SK-N-SH treated with all-trans-retinoic acid at 6 μM for 48 hours (cell line): Measurements from ENCODE around the gene NAPSA.

ENCODE experiments used
- ATAC-seq: fragments of 200-7000 bp; cut with Tn5 transposase; 3 replicates; pipeline ENCODE4 v1.9.1; 2020; ENCODE audit warnings: mild to moderate bottlenecking, moderate library complexity
- ARNTL ChIP-seq: fragments of 450-650 bp; formaldehyde crosslinking; IDR thresholded peaks from 2 replicates; pipeline ENCODE4 v1.5.0; 2020; ENCODE audit warnings: low read depth, mild to moderate bottlenecking, moderate library complexity, borderline replicate concordance
- BACH2 ChIP-seq: fragments of 250-450 bp; sonication (Bioruptor Pico); IDR thresholded peaks from 2 replicates; pipeline ENCODE4 v1.9.0; 2021; ENCODE audit warnings: mild to moderate bottlenecking, borderline replicate concordance
- CSDC2 ChIP-seq: fragments of 250-450 bp; sonication (Bioruptor Pico); IDR thresholded peaks from 2 replicates; pipeline ENCODE4 v1.5.0; 2020; ENCODE audit warnings: mild to moderate bottlenecking, moderate library complexity
- ESRRG ChIP-seq: fragments of 250-450 bp; sonication (Bioruptor Pico); IDR thresholded peaks from 2 replicates; pipeline ENCODE4 v1.6.1; 2021; ENCODE audit warnings: mild to moderate bottlenecking
- GLIS3 ChIP-seq: fragments of 250-450 bp; sonication (Bioruptor Pico); IDR thresholded peaks from 2 replicates; pipeline ENCODE4 v1.5.0; 2020; ENCODE audit warnings: mild to moderate bottlenecking, moderate library complexity
- ISL1 ChIP-seq: fragments of 250-450 bp; sonication (Bioruptor Pico); IDR thresholded peaks from 2 replicates; pipeline ENCODE4 v2.1.2; 2022; ENCODE audit warnings: mild to moderate bottlenecking, moderate library complexity
- OSR1 ChIP-seq: fragments of 250-450 bp; sonication (Bioruptor Pico); IDR thresholded peaks from 2 replicates; pipeline ENCODE4 v1.8.0; 2022; ENCODE audit warnings: moderate library complexity, mild to moderate bottlenecking, inconsistent platforms
- PPARA ChIP-seq: fragments of 250-450 bp; sonication (Bioruptor Pico); IDR thresholded peaks from 2 replicates; pipeline ENCODE4 v1.5.0; 2020; ENCODE audit warnings: mild to moderate bottlenecking, borderline replicate concordance
- RARB ChIP-seq: fragments of 250-450 bp; sonication (Bioruptor Pico); IDR thresholded peaks from 2 replicates; pipeline ENCODE4 v1.8.0; 2021; ENCODE audit warnings: mild to moderate bottlenecking, moderate library complexity
- SNAI2 ChIP-seq: fragments of 250-450 bp; sonication (Bioruptor Pico); IDR thresholded peaks from 2 replicates; pipeline ENCODE4 v1.5.0; 2020; ENCODE audit warnings: mild to moderate bottlenecking, moderate library complexity
- TOX ChIP-seq: fragments of 250-450 bp; sonication (Bioruptor Pico); IDR thresholded peaks from 2 replicates; pipeline ENCODE4 v1.8.0; 2021; ENCODE audit warnings: mild to moderate bottlenecking, moderate library complexity, borderline replicate concordance
- ZFP3 ChIP-seq: fragments of 250-450 bp; sonication (Bioruptor Pico); IDR thresholded peaks from 2 replicates; pipeline ENCODE4 v1.5.0; 2020; ENCODE audit warnings: mild to moderate bottlenecking, moderate library complexity
- ZFP30 ChIP-seq: fragments of 450-650 bp; formaldehyde crosslinking; IDR thresholded peaks from 2 replicates; pipeline ENCODE4 v1.5.0; 2022; ENCODE audit warnings: mild to moderate bottlenecking, moderate library complexity
- ZNF565 ChIP-seq: fragments of 450-650 bp; formaldehyde crosslinking; conservative IDR thresholded peaks from 2 replicates; pipeline ENCODE4 v1.5.0; 2020; ENCODE audit warnings: low read depth, mild to moderate bottlenecking, moderate library complexity
- ZNF70 ChIP-seq: fragments of 450-650 bp; formaldehyde crosslinking; IDR thresholded peaks from 2 replicates; pipeline ENCODE4 v1.5.0; 2020; ENCODE audit warnings: mild to moderate bottlenecking, moderate library complexity
- ZNF8 ChIP-seq: fragments of 450-650 bp; formaldehyde crosslinking; IDR thresholded peaks from 2 replicates; pipeline ENCODE4 v1.5.0; 2020; ENCODE audit warnings: mild to moderate bottlenecking, moderate library complexity
- TF ChIP-seq, protein P1 (sequence below): fragments of 250-450 bp; sonication (Bioruptor Pico); IDR thresholded peaks from 2 replicates; pipeline ENCODE4 v1.8.0; 2020; ENCODE audit warnings: mild to moderate bottlenecking, moderate library complexity, borderline replicate concordance
- TF ChIP-seq, protein P2 (sequence below): fragments of 250-450 bp; sonication (Bioruptor Pico); IDR thresholded peaks from 2 replicates; pipeline ENCODE4 v1.8.0; 2021; ENCODE audit warnings: low read depth, mild to moderate bottlenecking, moderate library complexity, borderline replicate concordance
- TF ChIP-seq, protein P3 (sequence below): fragments of 250-450 bp; sonication (Bioruptor Pico); IDR thresholded peaks from 2 replicates; pipeline ENCODE4 v1.5.1; 2021; ENCODE audit warnings: mild to moderate bottlenecking, moderate library complexity
- TF ChIP-seq, protein P4 (sequence below): fragments of 250-450 bp; sonication (Bioruptor Pico); IDR thresholded peaks from 2 replicates; pipeline ENCODE4 v1.5.0; 2020; ENCODE audit warnings: mild to moderate bottlenecking, moderate library complexity
- TF ChIP-seq, protein P5 (sequence below): fragments of 250-450 bp; sonication (Bioruptor Pico); IDR thresholded peaks from 2 replicates; pipeline ENCODE4 v1.5.1; 2020; ENCODE audit warnings: low read depth, mild to moderate bottlenecking, moderate library complexity

Gene NAPSA

DNA sequence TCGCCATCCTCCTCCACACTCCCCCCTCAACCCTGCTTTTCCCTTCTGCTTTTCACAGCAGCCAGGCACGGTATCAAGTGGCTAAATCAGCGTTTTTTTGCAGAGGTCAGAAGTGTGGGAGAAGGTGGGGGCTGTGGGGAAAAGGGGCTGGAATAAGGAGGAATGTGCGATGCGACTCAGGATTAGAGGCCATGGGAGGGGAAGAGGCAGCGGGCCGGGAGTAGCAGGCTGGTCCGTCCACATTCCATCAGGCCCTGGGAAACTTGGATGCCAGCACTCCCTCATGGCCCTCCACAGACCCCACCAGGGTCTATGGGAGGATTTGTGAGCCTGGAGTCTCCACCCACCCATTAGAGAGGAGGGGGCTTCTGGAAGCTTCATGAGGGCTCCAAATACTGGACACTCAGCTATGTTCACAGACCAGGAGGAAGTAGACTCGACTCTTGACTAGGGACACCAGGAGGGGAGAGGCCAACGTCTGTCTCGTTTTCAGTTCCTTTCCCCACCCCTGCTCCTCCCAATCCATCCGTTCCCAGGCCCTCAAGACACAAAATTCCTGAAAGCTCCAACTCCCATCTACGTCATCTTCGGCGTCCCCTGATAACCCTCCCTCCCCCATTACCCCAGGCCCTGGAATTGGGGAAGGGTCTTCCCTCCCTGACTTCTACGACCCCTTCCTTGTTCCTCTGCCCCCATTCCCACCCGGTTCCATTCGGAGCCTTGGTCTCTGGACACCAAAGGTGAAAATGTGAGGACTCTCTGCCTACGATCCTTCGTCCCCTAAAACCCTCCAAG, 33.0 kb downstream of the NAPSA start (continued):
- TF ChIP-seq ZNF565 (CRISPR knock-in tag) = no peak
- no peak for TF ChIP-seq SNAI2
- no peak for TF ChIP-seq BACH2 (CRISPR knock-in tag)
- no peak for TF ChIP-seq ARNTL
- TF ChIP-seq ZNF70 (CRISPR knock-in tag) = no peak
- TF ChIP-seq RARB (CRISPR knock-in tag) = no peak
- TF ChIP-seq PPARA (CRISPR knock-in tag) = no peak
- TF ChIP-seq TOX (CRISPR knock-in tag) = no peak
- TF ChIP-seq ZNF8 = no peak
- TF ChIP-seq CSDC2 (CRISPR knock-in tag) = no peak
- TF ChIP-seq OSR1 = no peak

DNA sequence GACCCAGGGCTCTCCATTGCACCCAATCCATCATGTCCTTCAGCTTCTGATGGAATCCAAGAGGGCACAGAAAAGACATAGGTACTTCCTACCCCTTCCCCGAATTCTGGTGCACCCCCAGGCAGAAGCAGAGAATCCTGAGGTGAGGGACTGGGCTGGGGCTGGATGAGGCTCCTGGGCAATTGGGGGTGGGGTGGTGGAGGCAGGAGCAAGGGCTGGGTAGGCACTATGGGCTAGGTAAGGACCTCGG, 33.5 kb downstream of the NAPSA start:
- ATAC-seq = no peak

More for the DNA sequence above, 33.5 kb downstream of the NAPSA start:
- TF ChIP-seq, protein P1, sequence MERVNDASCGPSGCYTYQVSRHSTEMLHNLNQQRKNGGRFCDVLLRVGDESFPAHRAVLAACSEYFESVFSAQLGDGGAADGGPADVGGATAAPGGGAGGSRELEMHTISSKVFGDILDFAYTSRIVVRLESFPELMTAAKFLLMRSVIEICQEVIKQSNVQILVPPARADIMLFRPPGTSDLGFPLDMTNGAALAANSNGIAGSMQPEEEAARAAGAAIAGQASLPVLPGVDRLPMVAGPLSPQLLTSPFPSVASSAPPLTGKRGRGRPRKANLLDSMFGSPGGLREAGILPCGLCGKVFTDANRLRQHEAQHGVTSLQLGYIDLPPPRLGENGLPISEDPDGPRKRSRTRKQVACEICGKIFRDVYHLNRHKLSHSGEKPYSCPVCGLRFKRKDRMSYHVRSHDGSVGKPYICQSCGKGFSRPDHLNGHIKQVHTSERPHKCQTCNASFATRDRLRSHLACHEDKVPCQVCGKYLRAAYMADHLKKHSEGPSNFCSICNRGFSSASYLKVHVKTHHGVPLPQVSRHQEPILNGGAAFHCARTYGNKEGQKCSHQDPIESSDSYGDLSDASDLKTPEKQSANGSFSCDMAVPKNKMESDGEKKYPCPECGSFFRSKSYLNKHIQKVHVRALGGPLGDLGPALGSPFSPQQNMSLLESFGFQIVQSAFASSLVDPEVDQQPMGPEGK = no peak
- TF ChIP-seq RARB (CRISPR knock-in tag) = no peak
- TF ChIP-seq ZFP30 (CRISPR knock-in tag) = no peak
- TF ChIP-seq ZNF70 (CRISPR knock-in tag) = no peak
- no peak for TF ChIP-seq ESRRG (CRISPR knock-in tag)
- no peak for TF ChIP-seq ISL1 (CRISPR knock-in tag)
- TF ChIP-seq ZNF565 (CRISPR knock-in tag) = no peak
- no peak for TF ChIP-seq ZFP3
- TF ChIP-seq, protein P2, sequence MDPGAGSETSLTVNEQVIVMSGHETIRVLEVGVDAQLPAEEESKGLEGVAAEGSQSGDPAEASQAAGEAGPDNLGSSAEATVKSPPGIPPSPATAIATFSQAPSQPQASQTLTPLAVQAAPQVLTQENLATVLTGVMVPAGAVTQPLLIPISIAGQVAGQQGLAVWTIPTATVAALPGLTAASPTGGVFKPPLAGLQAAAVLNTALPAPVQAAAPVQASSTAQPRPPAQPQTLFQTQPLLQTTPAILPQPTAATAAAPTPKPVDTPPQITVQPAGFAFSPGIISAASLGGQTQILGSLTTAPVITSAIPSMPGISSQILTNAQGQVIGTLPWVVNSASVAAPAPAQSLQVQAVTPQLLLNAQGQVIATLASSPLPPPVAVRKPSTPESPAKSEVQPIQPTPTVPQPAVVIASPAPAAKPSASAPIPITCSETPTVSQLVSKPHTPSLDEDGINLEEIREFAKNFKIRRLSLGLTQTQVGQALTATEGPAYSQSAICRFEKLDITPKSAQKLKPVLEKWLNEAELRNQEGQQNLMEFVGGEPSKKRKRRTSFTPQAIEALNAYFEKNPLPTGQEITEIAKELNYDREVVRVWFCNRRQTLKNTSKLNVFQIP (CRISPR knock-in tag) = no peak
- TF ChIP-seq, protein P3, sequence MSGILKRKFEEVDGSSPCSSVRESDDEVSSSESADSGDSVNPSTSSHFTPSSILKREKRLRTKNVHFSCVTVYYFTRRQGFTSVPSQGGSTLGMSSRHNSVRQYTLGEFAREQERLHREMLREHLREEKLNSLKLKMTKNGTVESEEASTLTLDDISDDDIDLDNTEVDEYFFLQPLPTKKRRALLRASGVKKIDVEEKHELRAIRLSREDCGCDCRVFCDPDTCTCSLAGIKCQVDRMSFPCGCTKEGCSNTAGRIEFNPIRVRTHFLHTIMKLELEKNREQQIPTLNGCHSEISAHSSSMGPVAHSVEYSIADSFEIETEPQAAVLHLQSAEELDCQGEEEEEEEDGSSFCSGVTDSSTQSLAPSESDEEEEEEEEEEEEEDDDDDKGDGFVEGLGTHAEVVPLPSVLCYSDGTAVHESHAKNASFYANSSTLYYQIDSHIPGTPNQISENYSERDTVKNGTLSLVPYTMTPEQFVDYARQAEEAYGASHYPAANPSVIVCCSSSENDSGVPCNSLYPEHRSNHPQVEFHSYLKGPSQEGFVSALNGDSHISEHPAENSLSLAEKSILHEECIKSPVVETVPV (CRISPR knock-in tag) = no peak
- TF ChIP-seq OSR1 = no peak
- TF ChIP-seq CSDC2 (CRISPR knock-in tag) = no peak
- TF ChIP-seq GLIS3 (CRISPR knock-in tag) = no peak
- no peak for TF ChIP-seq ARNTL
- TF ChIP-seq, protein P4, sequence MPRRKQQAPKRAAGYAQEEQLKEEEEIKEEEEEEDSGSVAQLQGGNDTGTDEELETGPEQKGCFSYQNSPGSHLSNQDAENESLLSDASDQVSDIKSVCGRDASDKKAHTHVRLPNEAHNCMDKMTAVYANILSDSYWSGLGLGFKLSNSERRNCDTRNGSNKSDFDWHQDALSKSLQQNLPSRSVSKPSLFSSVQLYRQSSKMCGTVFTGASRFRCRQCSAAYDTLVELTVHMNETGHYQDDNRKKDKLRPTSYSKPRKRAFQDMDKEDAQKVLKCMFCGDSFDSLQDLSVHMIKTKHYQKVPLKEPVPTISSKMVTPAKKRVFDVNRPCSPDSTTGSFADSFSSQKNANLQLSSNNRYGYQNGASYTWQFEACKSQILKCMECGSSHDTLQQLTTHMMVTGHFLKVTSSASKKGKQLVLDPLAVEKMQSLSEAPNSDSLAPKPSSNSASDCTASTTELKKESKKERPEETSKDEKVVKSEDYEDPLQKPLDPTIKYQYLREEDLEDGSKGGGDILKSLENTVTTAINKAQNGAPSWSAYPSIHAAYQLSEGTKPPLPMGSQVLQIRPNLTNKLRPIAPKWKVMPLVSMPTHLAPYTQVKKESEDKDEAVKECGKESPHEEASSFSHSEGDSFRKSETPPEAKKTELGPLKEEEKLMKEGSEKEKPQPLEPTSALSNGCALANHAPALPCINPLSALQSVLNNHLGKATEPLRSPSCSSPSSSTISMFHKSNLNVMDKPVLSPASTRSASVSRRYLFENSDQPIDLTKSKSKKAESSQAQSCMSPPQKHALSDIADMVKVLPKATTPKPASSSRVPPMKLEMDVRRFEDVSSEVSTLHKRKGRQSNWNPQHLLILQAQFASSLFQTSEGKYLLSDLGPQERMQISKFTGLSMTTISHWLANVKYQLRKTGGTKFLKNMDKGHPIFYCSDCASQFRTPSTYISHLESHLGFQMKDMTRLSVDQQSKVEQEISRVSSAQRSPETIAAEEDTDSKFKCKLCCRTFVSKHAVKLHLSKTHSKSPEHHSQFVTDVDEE (CRISPR knock-in tag) = no peak
- TF ChIP-seq, protein P5, sequence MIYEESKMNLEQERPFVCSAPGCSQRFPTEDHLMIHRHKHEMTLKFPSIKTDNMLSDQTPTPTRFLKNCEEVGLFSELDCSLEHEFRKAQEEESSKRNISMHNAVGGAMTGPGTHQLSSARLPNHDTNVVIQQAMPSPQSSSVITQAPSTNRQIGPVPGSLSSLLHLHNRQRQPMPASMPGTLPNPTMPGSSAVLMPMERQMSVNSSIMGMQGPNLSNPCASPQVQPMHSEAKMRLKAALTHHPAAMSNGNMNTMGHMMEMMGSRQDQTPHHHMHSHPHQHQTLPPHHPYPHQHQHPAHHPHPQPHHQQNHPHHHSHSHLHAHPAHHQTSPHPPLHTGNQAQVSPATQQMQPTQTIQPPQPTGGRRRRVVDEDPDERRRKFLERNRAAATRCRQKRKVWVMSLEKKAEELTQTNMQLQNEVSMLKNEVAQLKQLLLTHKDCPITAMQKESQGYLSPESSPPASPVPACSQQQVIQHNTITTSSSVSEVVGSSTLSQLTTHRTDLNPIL (CRISPR knock-in tag) = no peak
